Testis (tissue), 2 donors: ENCODE measurements around the gene CCR7.

ENCODE experiments used
- POLR2A ChIP-seq: fragments of 450-650 bp; IDR thresholded peaks from one replicate; pipeline ENCODE4 v1.6.1; 2017; ENCODE audit warnings: antibody characterized with exemption, mild to moderate bottlenecking, moderate library complexity
- TF ChIP-seq, protein P1 (sequence below), 3 experiments: fragments of 450-650 bp in 2 of 3; fragments of 200-600 bp in 1 of 3; sonication (generic) in 1 of 3; IDR thresholded peaks; one replicate each; pipeline ENCODE4 v1.5.1; 2016 to 2019; ENCODE audit warnings: antibody characterized with exemption in 3 of 3, mild to moderate bottlenecking in 2 of 3, moderate library complexity in 1 of 3

DNA sequence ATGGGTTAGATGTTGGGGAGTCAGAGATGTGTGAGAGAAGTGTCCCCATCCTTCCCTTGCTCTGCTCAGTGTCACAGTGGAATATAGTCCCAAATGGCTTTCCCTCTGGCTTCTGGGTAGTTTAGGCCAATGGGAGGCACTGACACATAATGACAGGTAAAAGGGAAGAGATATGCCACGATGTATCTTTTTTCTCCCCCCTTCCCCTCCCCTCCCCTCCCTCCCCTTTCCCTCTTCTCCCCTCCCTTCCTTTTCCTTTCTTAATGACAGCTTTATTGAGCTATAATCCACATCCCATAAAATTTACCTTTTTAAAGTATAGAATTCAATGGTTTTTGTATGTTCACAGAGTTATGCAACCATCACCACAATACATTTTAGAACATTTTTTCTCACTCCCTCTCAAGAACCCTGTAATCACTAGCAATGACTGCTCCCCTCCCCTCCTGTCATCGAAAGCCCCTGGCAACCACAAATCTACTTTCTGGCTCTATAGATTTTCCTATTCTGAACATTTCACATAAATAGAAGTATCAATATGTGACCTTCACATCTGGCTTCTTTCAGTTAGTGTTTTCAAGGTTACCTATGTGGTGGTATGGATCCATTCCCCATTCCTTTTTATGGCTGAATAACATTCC, 617 bp upstream of the CCR7 start:
- TF ChIP-seq, protein P1, sequence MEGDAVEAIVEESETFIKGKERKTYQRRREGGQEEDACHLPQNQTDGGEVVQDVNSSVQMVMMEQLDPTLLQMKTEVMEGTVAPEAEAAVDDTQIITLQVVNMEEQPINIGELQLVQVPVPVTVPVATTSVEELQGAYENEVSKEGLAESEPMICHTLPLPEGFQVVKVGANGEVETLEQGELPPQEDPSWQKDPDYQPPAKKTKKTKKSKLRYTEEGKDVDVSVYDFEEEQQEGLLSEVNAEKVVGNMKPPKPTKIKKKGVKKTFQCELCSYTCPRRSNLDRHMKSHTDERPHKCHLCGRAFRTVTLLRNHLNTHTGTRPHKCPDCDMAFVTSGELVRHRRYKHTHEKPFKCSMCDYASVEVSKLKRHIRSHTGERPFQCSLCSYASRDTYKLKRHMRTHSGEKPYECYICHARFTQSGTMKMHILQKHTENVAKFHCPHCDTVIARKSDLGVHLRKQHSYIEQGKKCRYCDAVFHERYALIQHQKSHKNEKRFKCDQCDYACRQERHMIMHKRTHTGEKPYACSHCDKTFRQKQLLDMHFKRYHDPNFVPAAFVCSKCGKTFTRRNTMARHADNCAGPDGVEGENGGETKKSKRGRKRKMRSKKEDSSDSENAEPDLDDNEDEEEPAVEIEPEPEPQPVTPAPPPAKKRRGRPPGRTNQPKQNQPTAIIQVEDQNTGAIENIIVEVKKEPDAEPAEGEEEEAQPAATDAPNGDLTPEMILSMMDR (IDR thresholded peaks at IDR 0.05), result no peak
- TF ChIP-seq POLR2A, result no peak
